HepG2 (cell line): ENCODE measurements around the gene GATD1. TPM values are rescaled to one million over a fixed set of nuclear protein-coding genes. Genes with fewer than 3 reads are reported as not detected.
A peak's percentile ranks its signal among the peaks of the same experiment; 100 is the strongest.

ENCODE experiments used
- AGO2 ChIP-seq: fragments of 200-400 bp; formaldehyde crosslinking; optimal IDR thresholded peaks from 2 replicates; pipeline ENCODE3; 2017; ENCODE audit warnings: mild to moderate bottlenecking, low read depth, low read length, moderate library complexity
- ARNT2 ChIP-seq: sonication (generic); formaldehyde crosslinking; IDR thresholded peaks from 2 replicates; pipeline ENCODE4 v1.8.0; 2022; ENCODE audit warnings: mild to moderate bottlenecking, low read depth, missing genetic modification reagents, moderate library complexity
- ATF1 ChIP-seq: IDR thresholded peaks from 2 replicates; pipeline ENCODE4 v1.6.1; 2016; ENCODE audit warnings: mild to moderate bottlenecking, control low read depth
- JDP2 ChIP-seq: sonication (generic); formaldehyde crosslinking; IDR thresholded peaks from 2 replicates; pipeline ENCODE4 v1.8.1; 2022; ENCODE audit warnings: missing genetic modification reagents, borderline replicate concordance
- MIXL1 ChIP-seq: IDR thresholded peaks from 2 replicates; pipeline ENCODE4 v1.6.1; 2016
- MXI1 ChIP-seq: IDR thresholded peaks from 3 replicates; pipeline ENCODE4 v1.6.1; 2012; ENCODE audit warnings: low read depth, low read length, inconsistent platforms, borderline replicate concordance
- PAX8 ChIP-seq: sonication (generic); formaldehyde crosslinking; IDR thresholded peaks from 2 replicates; pipeline ENCODE4 v1.8.0; 2022; ENCODE audit warnings: mild to moderate bottlenecking, missing genetic modification reagents, borderline replicate concordance
- PRPF4 ChIP-seq: fragments of 200-400 bp; formaldehyde crosslinking; IDR thresholded peaks from 2 replicates; pipeline ENCODE4 v1.6.1; 2016; ENCODE audit warnings: low read length, low read depth; ENCODE audit not compliant: poor library complexity, severe bottlenecking
- RARA ChIP-seq: IDR thresholded peaks from 2 replicates; pipeline ENCODE4 v1.6.1; 2016; ENCODE audit warnings: missing genetic modification reagents, missing compliant biosample characterization
- SMC3 ChIP-seq: IDR thresholded peaks from 2 replicates; pipeline ENCODE4 v1.6.1; 2011; ENCODE audit warnings: low read length, improper control_type of control experiment
- STAT5B ChIP-seq: sonication (generic); formaldehyde crosslinking; IDR thresholded peaks from 2 replicates; pipeline ENCODE4 v1.4.0; 2020; ENCODE audit warnings: missing genetic modification reagents
- TGIF2 ChIP-seq: IDR thresholded peaks from 2 replicates; pipeline ENCODE4 v1.6.1; 2016; ENCODE audit warnings: control low read depth, missing compliant biosample characterization
- TMF1 ChIP-seq: sonication (generic); formaldehyde crosslinking; IDR thresholded peaks from 2 replicates; pipeline ENCODE4 v1.8.1; 2022; ENCODE audit warnings: low read depth, missing genetic modification reagents
- XRCC5 ChIP-seq: fragments of 200-400 bp; formaldehyde crosslinking; optimal IDR thresholded peaks from 2 replicates; pipeline ENCODE3; 2017; ENCODE audit warnings: mild to moderate bottlenecking, low read length
- ZNF543 ChIP-seq: sonication (generic); formaldehyde crosslinking; IDR thresholded peaks from 2 replicates; pipeline ENCODE4 v1.4.0; 2020; ENCODE audit warnings: mild to moderate bottlenecking, missing genetic modification reagents
- ZNF75D ChIP-seq: sonication (generic); formaldehyde crosslinking; IDR thresholded peaks from 2 replicates; pipeline ENCODE4 v1.8.1; 2023; ENCODE audit warnings: missing genetic modification reagents, mild to moderate bottlenecking, borderline replicate concordance
- polyA plus RNA-seq, 8 experiments: library from polyadenylated mRNA; depleted of rRNA in 3 of 8; stranded (reverse) in 7 of 8; unstranded in 1 of 8; fragments of >200 nt; fragmentation: Illumina TruSeq in 4 of 8; extraction: Trizol in 4 of 8; gene quantifications; 2 replicates each; pipeline versions ENCODE4 v1.2.1 to v1.2.3, GENCODE V29; 2011 to 2016; ENCODE audit warnings: low read depth in 4 of 8, missing spikeins in 1 of 8, mixed read lengths in 1 of 8; ENCODE audit not compliant: insufficient read depth in 1 of 8
- total RNA-seq, 5 experiments: library from RNA; depleted of rRNA; stranded (reverse); fragments of >200 nt; fragmentation: Illumina TruSeq; extraction: Trizol; gene quantifications; 2 replicates each; pipeline ENCODE4 v1.2.3, GENCODE V29; 2016; ENCODE audit warnings: low read depth in 1 of 5
- TF ChIP-seq, protein P1 (sequence below): fragments of 450-650 bp; IDR thresholded peaks from 2 replicates; pipeline ENCODE4 v1.6.1; 2017; ENCODE audit warnings: mild to moderate bottlenecking
- TF ChIP-seq, protein P2 (sequence below): sonication (generic); formaldehyde crosslinking; IDR thresholded peaks from 2 replicates; pipeline ENCODE4 v1.4.0; 2020; ENCODE audit warnings: missing genetic modification reagents
- TF ChIP-seq, protein P3 (sequence below): sonication (generic); formaldehyde crosslinking; IDR thresholded peaks from 2 replicates; pipeline ENCODE4 v1.8.0; 2022; ENCODE audit warnings: missing genetic modification reagents, low read depth, mild to moderate bottlenecking, borderline replicate concordance
- TF ChIP-seq, protein P4 (sequence below): sonication (generic); formaldehyde crosslinking; IDR thresholded peaks from 2 replicates; pipeline ENCODE4 v1.5.1; 2020; ENCODE audit warnings: mild to moderate bottlenecking, moderate library complexity, missing genetic modification reagents
- TF ChIP-seq, protein P5 (sequence below): sonication (generic); formaldehyde crosslinking; IDR thresholded peaks from 2 replicates; pipeline ENCODE4 v1.5.0; 2020; ENCODE audit warnings: mild to moderate bottlenecking, missing genetic modification reagents, moderate library complexity

Gene GATD1
- total and polyA plus RNA-seq, 2 of the 13 experiments (the other 11 are each of a cell fraction or from before 2014, with no cell fraction given) = 31.3 to 60.5 TPM

DNA sequence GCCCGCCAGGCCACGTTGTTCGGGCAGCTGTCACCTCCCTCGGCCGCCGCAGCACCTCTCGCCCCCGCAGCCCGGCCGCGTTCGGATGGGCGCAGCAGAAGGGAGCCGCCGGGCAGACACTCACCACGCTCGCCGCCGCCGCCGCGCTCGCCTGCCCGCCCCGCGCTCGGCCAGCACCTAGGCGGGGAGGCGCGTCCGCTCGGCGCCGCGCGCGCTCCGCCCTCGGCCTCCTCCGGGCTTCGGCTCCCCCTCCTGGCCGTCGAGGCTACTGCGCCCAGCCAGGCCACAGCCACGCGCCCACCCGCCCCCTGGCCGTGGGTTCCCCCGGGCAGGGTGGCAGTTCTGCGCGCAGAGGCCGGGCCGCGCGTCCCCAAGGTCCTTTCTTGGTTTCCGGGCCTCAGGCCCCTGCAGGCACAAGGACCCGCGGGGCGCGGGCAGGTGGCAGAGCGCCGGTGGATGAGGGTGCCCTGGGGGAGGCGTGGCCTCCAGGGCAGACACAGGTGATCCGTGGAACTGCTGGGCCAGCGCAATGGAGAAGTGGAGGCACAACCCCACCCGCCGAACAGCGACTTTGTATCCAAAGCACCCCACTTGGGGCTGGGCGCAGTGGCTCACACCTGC lies 20.9 kb upstream of the GATD1 start, which contains the start of gene SLC25A22 (continued):
- TF ChIP-seq, protein P1, sequence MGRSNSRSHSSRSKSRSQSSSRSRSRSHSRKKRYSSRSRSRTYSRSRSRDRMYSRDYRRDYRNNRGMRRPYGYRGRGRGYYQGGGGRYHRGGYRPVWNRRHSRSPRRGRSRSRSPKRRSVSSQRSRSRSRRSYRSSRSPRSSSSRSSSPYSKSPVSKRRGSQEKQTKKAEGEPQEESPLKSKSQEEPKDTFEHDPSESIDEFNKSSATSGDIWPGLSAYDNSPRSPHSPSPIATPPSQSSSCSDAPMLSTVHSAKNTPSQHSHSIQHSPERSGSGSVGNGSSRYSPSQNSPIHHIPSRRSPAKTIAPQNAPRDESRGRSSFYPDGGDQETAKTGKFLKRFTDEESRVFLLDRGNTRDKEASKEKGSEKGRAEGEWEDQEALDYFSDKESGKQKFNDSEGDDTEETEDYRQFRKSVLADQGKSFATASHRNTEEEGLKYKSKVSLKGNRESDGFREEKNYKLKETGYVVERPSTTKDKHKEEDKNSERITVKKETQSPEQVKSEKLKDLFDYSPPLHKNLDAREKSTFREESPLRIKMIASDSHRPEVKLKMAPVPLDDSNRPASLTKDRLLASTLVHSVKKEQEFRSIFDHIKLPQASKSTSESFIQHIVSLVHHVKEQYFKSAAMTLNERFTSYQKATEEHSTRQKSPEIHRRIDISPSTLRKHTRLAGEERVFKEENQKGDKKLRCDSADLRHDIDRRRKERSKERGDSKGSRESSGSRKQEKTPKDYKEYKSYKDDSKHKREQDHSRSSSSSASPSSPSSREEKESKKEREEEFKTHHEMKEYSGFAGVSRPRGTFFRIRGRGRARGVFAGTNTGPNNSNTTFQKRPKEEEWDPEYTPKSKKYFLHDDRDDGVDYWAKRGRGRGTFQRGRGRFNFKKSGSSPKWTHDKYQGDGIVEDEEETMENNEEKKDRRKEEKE = no peak
- TF ChIP-seq, protein P2, sequence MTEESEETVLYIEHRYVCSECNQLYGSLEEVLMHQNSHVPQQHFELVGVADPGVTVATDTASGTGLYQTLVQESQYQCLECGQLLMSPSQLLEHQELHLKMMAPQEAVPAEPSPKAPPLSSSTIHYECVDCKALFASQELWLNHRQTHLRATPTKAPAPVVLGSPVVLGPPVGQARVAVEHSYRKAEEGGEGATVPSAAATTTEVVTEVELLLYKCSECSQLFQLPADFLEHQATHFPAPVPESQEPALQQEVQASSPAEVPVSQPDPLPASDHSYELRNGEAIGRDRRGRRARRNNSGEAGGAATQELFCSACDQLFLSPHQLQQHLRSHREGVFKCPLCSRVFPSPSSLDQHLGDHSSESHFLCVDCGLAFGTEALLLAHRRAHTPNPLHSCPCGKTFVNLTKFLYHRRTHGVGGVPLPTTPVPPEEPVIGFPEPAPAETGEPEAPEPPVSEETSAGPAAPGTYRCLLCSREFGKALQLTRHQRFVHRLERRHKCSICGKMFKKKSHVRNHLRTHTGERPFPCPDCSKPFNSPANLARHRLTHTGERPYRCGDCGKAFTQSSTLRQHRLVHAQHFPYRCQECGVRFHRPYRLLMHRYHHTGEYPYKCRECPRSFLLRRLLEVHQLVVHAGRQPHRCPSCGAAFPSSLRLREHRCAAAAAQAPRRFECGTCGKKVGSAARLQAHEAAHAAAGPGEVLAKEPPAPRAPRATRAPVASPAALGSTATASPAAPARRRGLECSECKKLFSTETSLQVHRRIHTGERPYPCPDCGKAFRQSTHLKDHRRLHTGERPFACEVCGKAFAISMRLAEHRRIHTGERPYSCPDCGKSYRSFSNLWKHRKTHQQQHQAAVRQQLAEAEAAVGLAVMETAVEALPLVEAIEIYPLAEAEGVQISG = peak; percentile 47; the same call in 1 of the 2 replicates
- no peak for TF ChIP-seq MIXL1
- TF ChIP-seq XRCC5 = peak; percentile 13
- TF ChIP-seq RARA = no peak
- TF ChIP-seq ARNT2 (CRISPR knock-in tag) = peak; percentile 84; the same call in 1 of the 2 replicates
- TF ChIP-seq, protein P3, sequence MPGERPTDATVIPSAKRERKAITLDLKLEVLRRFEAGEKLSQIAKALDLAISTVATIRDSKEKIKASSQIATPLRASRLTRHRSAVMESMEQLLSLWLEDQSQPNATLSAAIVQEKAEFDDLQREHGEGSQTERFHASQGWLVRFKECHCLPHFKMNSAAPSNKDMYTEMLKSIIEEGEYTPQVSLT (CRISPR knock-in tag) = no peak
- TF ChIP-seq PAX8 (CRISPR knock-in tag) = no peak
- peak; percentile 76; the same call in 1 of the 2 replicates for TF ChIP-seq TMF1
- TF ChIP-seq SMC3 = peak; percentile 5; the same call in 1 of the 2 replicates
- no peak for TF ChIP-seq PRPF4
- no peak for TF ChIP-seq STAT5B (CRISPR knock-in tag)
- TF ChIP-seq AGO2 = peak; percentile 47
- TF ChIP-seq ATF1 (CRISPR knock-in tag) = no peak
- peak; percentile 86; the same call in 1 of the 3 replicates for TF ChIP-seq MXI1
- TF ChIP-seq ZNF75D (CRISPR knock-in tag) = no peak
- TF ChIP-seq ZNF543 (CRISPR knock-in tag) = no peak
- TF ChIP-seq, protein P4, sequence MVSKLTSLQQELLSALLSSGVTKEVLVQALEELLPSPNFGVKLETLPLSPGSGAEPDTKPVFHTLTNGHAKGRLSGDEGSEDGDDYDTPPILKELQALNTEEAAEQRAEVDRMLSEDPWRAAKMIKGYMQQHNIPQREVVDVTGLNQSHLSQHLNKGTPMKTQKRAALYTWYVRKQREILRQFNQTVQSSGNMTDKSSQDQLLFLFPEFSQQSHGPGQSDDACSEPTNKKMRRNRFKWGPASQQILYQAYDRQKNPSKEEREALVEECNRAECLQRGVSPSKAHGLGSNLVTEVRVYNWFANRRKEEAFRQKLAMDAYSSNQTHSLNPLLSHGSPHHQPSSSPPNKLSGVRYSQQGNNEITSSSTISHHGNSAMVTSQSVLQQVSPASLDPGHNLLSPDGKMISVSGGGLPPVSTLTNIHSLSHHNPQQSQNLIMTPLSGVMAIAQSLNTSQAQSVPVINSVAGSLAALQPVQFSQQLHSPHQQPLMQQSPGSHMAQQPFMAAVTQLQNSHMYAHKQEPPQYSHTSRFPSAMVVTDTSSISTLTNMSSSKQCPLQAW = peak; percentile 8; the same call in 1 of the 2 replicates
- TF ChIP-seq, protein P5, sequence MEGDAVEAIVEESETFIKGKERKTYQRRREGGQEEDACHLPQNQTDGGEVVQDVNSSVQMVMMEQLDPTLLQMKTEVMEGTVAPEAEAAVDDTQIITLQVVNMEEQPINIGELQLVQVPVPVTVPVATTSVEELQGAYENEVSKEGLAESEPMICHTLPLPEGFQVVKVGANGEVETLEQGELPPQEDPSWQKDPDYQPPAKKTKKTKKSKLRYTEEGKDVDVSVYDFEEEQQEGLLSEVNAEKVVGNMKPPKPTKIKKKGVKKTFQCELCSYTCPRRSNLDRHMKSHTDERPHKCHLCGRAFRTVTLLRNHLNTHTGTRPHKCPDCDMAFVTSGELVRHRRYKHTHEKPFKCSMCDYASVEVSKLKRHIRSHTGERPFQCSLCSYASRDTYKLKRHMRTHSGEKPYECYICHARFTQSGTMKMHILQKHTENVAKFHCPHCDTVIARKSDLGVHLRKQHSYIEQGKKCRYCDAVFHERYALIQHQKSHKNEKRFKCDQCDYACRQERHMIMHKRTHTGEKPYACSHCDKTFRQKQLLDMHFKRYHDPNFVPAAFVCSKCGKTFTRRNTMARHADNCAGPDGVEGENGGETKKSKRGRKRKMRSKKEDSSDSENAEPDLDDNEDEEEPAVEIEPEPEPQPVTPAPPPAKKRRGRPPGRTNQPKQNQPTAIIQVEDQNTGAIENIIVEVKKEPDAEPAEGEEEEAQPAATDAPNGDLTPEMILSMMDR (CRISPR knock-in tag) = peak; percentile 78
- TF ChIP-seq JDP2 (CRISPR knock-in tag) = no peak
- TF ChIP-seq TGIF2 (CRISPR knock-in tag) = peak; percentile 20; the same call in 1 of the 2 replicates
